ENCODE results near the gene CDH13. TPM values are rescaled to one million over a fixed set of nuclear protein-coding genes. Genes with fewer than 3 reads are reported as not detected.

The CDH13 gene
- total RNA-seq, 1 donor from 2014 or later = 166 TPM

GRCh38 chr16:83520596-83520995 is 893.8 kb downstream of the CDH13 start:
- ATAC-seq (ENCODE audit: poor library complexity) (peak; percentile 64), DNase-seq (no peak)
- intact Hi-C loops (cut with DNase I) = no loop called here

GRCh38 chr16:83530293-83530692 is 903.5 kb downstream of the CDH13 start:
- no peak for DNase-seq
- no peak for ATAC-seq (ENCODE audit: poor library complexity)
- intact Hi-C loops (cut with DNase I) = no loop called here

GRCh38 chr16:83532634-83533033 is 905.9 kb downstream of the CDH13 start:
- ATAC-seq (ENCODE audit: poor library complexity) = no peak
- intact Hi-C loops (cut with DNase I) = no loop called here
- no peak for DNase-seq

- intact Hi-C loops (cut with DNase I) = no loop called here
- DNase-seq (no peak), ATAC-seq (ENCODE audit: poor library complexity) (no peak)
Measured at GRCh38 chr16:83533193-83533592, 906.4 kb downstream of the CDH13 start.

GRCh38 chr16:83538707-83539106 is 911.9 kb downstream of the CDH13 start:
- ATAC-seq (ENCODE audit: poor library complexity) (no peak), DNase-seq (no peak)
- intact Hi-C loops (cut with DNase I) = no loop called here

GRCh38 chr16:83539736-83540490 is 913.1 kb downstream of the CDH13 start:
- DNase-seq (no peak), ATAC-seq (ENCODE audit: poor library complexity) (no peak)
- intact Hi-C loops (cut with DNase I) = no loop called here

- intact Hi-C loops (cut with DNase I) = no loop called here
- DNase-seq (no peak), ATAC-seq (ENCODE audit: poor library complexity) (no peak)
Measured at GRCh38 chr16:83541231-83541630, 914.5 kb downstream of the CDH13 start.

GRCh38 chr16:83542491-83542890 is 915.7 kb downstream of the CDH13 start:
- no peak for DNase-seq
- ATAC-seq (ENCODE audit: poor library complexity) = no peak
- intact Hi-C loops (cut with DNase I) = no loop called here

GRCh38 chr16:83549316-83550182 is 922.8 kb downstream of the CDH13 start:
- ATAC-seq (ENCODE audit: poor library complexity) (no peak), DNase-seq (no peak)
- intact Hi-C loops (cut with DNase I) = no loop called here

GRCh38 chr16:83550183-83550569 is 923.4 kb downstream of the CDH13 start:
- ATAC-seq (ENCODE audit: poor library complexity) (no peak), DNase-seq (no peak)
- intact Hi-C loops (cut with DNase I) = no loop called here

- no peak for ATAC-seq (ENCODE audit: poor library complexity)
- intact Hi-C loops (cut with DNase I) = no loop called here
- no peak for DNase-seq
Measured at GRCh38 chr16:83552228-83552627, 925.5 kb downstream of the CDH13 start.

- DNase-seq = no peak
- intact Hi-C loops (cut with DNase I) = no loop called here
- no peak for ATAC-seq (ENCODE audit: poor library complexity)
Measured at GRCh38 chr16:83552930-83553329, 926.2 kb downstream of the CDH13 start.

GRCh38 chr16:83554096-83554495 is 927.3 kb downstream of the CDH13 start:
- intact Hi-C loops (cut with DNase I) = no loop called here
- DNase-seq = no peak
- ATAC-seq (ENCODE audit: poor library complexity) = no peak

- DNase-seq (no peak), ATAC-seq (ENCODE audit: poor library complexity) (no peak)
- intact Hi-C loops (cut with DNase I) = no loop called here
Measured at GRCh38 chr16:83554540-83554939, 927.8 kb downstream of the CDH13 start.

- no peak for ATAC-seq (ENCODE audit: poor library complexity)
- DNase-seq = no peak
- intact Hi-C loops (cut with DNase I) = no loop called here
Measured at GRCh38 chr16:83561876-83562275, 935.1 kb downstream of the CDH13 start.

GRCh38 chr16:83568345-83568744 is 941.6 kb downstream of the CDH13 start:
- no peak for DNase-seq
- intact Hi-C loops (cut with DNase I) = no loop called here
- no peak for ATAC-seq (ENCODE audit: poor library complexity)

GRCh38 chr16:83574388-83574787 is 947.6 kb downstream of the CDH13 start:
- no peak for ATAC-seq (ENCODE audit: poor library complexity)
- intact Hi-C loops (cut with DNase I) = no loop called here
- no peak for DNase-seq

- DNase-seq (no peak), ATAC-seq (ENCODE audit: poor library complexity) (no peak)
- intact Hi-C loops (cut with DNase I) = no loop called here
Measured at GRCh38 chr16:83577078-83577745, 950.4 kb downstream of the CDH13 start.

GRCh38 chr16:83578171-83578570 is 951.4 kb downstream of the CDH13 start:
- ATAC-seq (ENCODE audit: poor library complexity) (no peak), DNase-seq (no peak)
- intact Hi-C loops (cut with DNase I) = no loop called here

GRCh38 chr16:83579027-83579426 is 952.3 kb downstream of the CDH13 start:
- intact Hi-C loops (cut with DNase I) = no loop called here
- DNase-seq = no peak
- ATAC-seq (ENCODE audit: poor library complexity) = no peak

All from Right ventricle myocardium superior (tissue), 1 donor.